Measurements from ENCODE around the gene PLEKHA6. TPM values are rescaled to one million over a fixed set of nuclear protein-coding genes. Genes with fewer than 3 reads are reported as not detected.
A peak's percentile ranks its signal among the peaks of the same experiment; 100 is the strongest.

PLEKHA6 gene
- total RNA-seq, 2 experiments from 2014 or later = 0.86 to 0.87 TPM

GRCh38 chr1:204380293-204380831 is 20.6 kb upstream of the PLEKHA6 start:
- H3K27ac Mint-ChIP-seq = no peak overlapping the region
- ATAC-seq = no peak
- POLR2A ChIA-PET = no interaction called here
- peaks cover 15% of the 10 kb centered on the region for H3K27me3 Mint-ChIP-seq
- peaks cover 10% of the 10 kb centered on the region for H3K4me1 Mint-ChIP-seq
- intact Hi-C loops (cut with DNase I, micrococcal nuclease) = no loop called here
- H3K4me3 Mint-ChIP-seq = no peak overlapping the region
- no peak for DNase-seq
- H3K9me3 Mint-ChIP-seq (ENCODE audit: low read depth) = no peaks in the 10 kb centered on the region
- H3K36me3 Mint-ChIP-seq (ENCODE audit: low read depth) = no peaks in the 10 kb centered on the region
- CTCF ChIA-PET = interaction anchor here (1.0 to 4.0 kb wide), 8 partner anchors 10 to 218 kb away, joined by 3 to 45 read pairs (median 6); partner anchors contain the start of gene GOLT1A

- ChIA-PET CTCF (interaction anchor here (0.5 to 3.2 kb wide), 15 partner anchors 9 to 707 kb away, joined by 3 to 31 read pairs (median 3); partner anchors contain the start of gene PIK3C2B), POLR2A (interaction anchor here (1.7 kb wide), 1 partner anchor 21 kb away, joined by 4 read pairs; no protein-coding TSS in a partner anchor)
- H3K4me3 Mint-ChIP-seq = peak overlapping the region; percentile 66
- no peaks in the 10 kb centered on the region for H3K36me3 Mint-ChIP-seq (ENCODE audit: low read depth)
- no peak overlapping the region for H3K27ac Mint-ChIP-seq
- DNase-seq (peak; percentile 67), ATAC-seq (peak; percentile 71)
- H3K9me3 Mint-ChIP-seq (ENCODE audit: low read depth) = no peaks in the 10 kb centered on the region
- peaks cover 15% of the 10 kb centered on the region for H3K27me3 Mint-ChIP-seq
- intact Hi-C loops (cut with DNase I, micrococcal nuclease) = no loop called here
- H3K4me1 Mint-ChIP-seq = peaks cover 10% of the 10 kb centered on the region
These were observed 18.3 kb upstream of the PLEKHA6 start for GRCh38 chr1:204377800-204378668.

- ChIA-PET CTCF (interaction anchor here (0.7 to 3.2 kb wide), 11 partner anchors 8 to 249 kb away, joined by 3 to 31 read pairs (median 4); no protein-coding TSS in a partner anchor), POLR2A (interaction anchor here (1.7 kb wide), 1 partner anchor 22 kb away, joined by 4 read pairs; no protein-coding TSS in a partner anchor)
- H3K9me3 Mint-ChIP-seq (ENCODE audit: low read depth) = no peaks in the 10 kb centered on the region
- peaks cover 10% of the 10 kb centered on the region for H3K4me1 Mint-ChIP-seq
- no peaks in the 10 kb centered on the region for H3K36me3 Mint-ChIP-seq (ENCODE audit: low read depth)
- DNase-seq (no peak), ATAC-seq (no peak)
- no peak overlapping the region for H3K27ac Mint-ChIP-seq
- intact Hi-C loops (cut with DNase I, micrococcal nuclease) = no loop called here
- H3K27me3 Mint-ChIP-seq = peaks cover 17% of the 10 kb centered on the region
- peak overlapping the region; percentile 66 for H3K4me3 Mint-ChIP-seq
These were observed 17.4 kb upstream of the PLEKHA6 start for GRCh38 chr1:204376919-204377799.

- POLR2A ChIA-PET = no interaction called here
- Mint-ChIP-seq H3K4me3 (no peak overlapping the region), H3K27me3 (peaks cover 17% of the 10 kb centered on the region)
These were observed 16.7 kb upstream of the PLEKHA6 start for GRCh38 chr1:204376465-204376864.

GRCh38 chr1:204373911-204374310 is 14.2 kb upstream of the PLEKHA6 start:
- Mint-ChIP-seq H3K9me3 (ENCODE audit: low read depth) (no peaks in the 10 kb centered on the region), H3K4me1 (peaks cover 9% of the 10 kb centered on the region), H3K27ac (no peak overlapping the region), H3K4me3 (no peak overlapping the region), H3K36me3 (ENCODE audit: low read depth) (no peaks in the 10 kb centered on the region), H3K27me3 (peaks cover 11% of the 10 kb centered on the region)
- ChIA-PET CTCF (interaction anchor here (0.6 to 1.4 kb wide), 5 partner anchors 8 to 288 kb away, joined by 3 to 8 read pairs (median 4); no protein-coding TSS in a partner anchor), POLR2A (no interaction called here)
- DNase-seq (no peak), ATAC-seq (no peak)
- intact Hi-C loops (cut with DNase I, micrococcal nuclease) = no loop called here

More at GRCh38 chr1:204376465-204376864, 16.7 kb upstream of the PLEKHA6 start:
- H3K4me1 Mint-ChIP-seq = peaks cover 7% of the 10 kb centered on the region
- DNase-seq (no peak), ATAC-seq (no peak)
- CTCF ChIA-PET = interaction anchor here (0.7 to 3.2 kb wide), 2 partner anchors 22 to 209 kb away, joined by 3 to 31 read pairs; no protein-coding TSS in a partner anchor
- H3K27ac Mint-ChIP-seq = no peak overlapping the region
- H3K9me3 Mint-ChIP-seq (ENCODE audit: low read depth) = no peaks in the 10 kb centered on the region
- intact Hi-C loops (cut with DNase I, micrococcal nuclease) = no loop called here
- no peaks in the 10 kb centered on the region for H3K36me3 Mint-ChIP-seq (ENCODE audit: low read depth)

GRCh38 chr1:204370176-204370575 is 10.4 kb upstream of the PLEKHA6 start:
- ChIA-PET POLR2A (no interaction called here), CTCF (interaction anchor here (0.6 to 2.4 kb wide), 6 partner anchors 10 to 208 kb away, joined by 3 to 12 read pairs (median 6); no protein-coding TSS in a partner anchor)
- DNase-seq (no peak), ATAC-seq (no peak)
- no peaks in the 10 kb centered on the region for H3K36me3 Mint-ChIP-seq (ENCODE audit: low read depth)
- H3K9me3 Mint-ChIP-seq (ENCODE audit: low read depth) = no peaks in the 10 kb centered on the region
- intact Hi-C loops (cut with DNase I, micrococcal nuclease) = no loop called here
- peaks cover 2% of the 10 kb centered on the region for H3K27me3 Mint-ChIP-seq
- no peak overlapping the region for H3K4me3 Mint-ChIP-seq
- H3K4me1 Mint-ChIP-seq = peaks cover 7% of the 10 kb centered on the region
- no peak overlapping the region for H3K27ac Mint-ChIP-seq

GRCh38 chr1:204368996-204369726 is 9.4 kb upstream of the PLEKHA6 start:
- intact Hi-C loops (cut with DNase I, micrococcal nuclease) = no loop called here
- no peaks in the 10 kb centered on the region for H3K36me3 Mint-ChIP-seq (ENCODE audit: low read depth)
- POLR2A ChIA-PET = interaction anchor here (0.6 kb wide), 1 partner anchor 16 kb away, joined by 3 read pairs; no protein-coding TSS in a partner anchor

GRCh38 chr1:204367956-204368355 is 8.2 kb upstream of the PLEKHA6 start:
- DNase-seq (no peak), ATAC-seq (no peak)
- intact Hi-C loops (cut with DNase I, micrococcal nuclease) = no loop called here
- ChIA-PET CTCF (interaction anchor here (1.1 kb wide), 1 partner anchor 13 kb away, joined by 3 read pairs; no protein-coding TSS in a partner anchor), POLR2A (no interaction called here)
- Mint-ChIP-seq H3K36me3 (ENCODE audit: low read depth) (no peaks in the 10 kb centered on the region), H3K27me3 (peaks cover 2% of the 10 kb centered on the region), H3K9me3 (ENCODE audit: low read depth) (no peaks in the 10 kb centered on the region), H3K27ac (no peak overlapping the region), H3K4me1 (peaks cover 26% of the 10 kb centered on the region), H3K4me3 (no peak overlapping the region)

More at GRCh38 chr1:204368996-204369726, 9.4 kb upstream of the PLEKHA6 start:
- CTCF ChIA-PET = interaction anchor here (0.8 to 2.4 kb wide), 7 partner anchors 9 to 207 kb away, joined by 3 to 12 read pairs (median 5); no protein-coding TSS in a partner anchor
- Mint-ChIP-seq H3K9me3 (ENCODE audit: low read depth) (no peaks in the 10 kb centered on the region), H3K4me1 (peaks cover 17% of the 10 kb centered on the region), H3K27me3 (peaks cover 2% of the 10 kb centered on the region), H3K4me3 (no peak overlapping the region), H3K27ac (no peak overlapping the region)
- ATAC-seq (no peak), DNase-seq (no peak)

GRCh38 chr1:204367193-204367858 is 7.6 kb upstream of the PLEKHA6 start:
- Mint-ChIP-seq H3K9me3 (ENCODE audit: low read depth) (no peaks in the 10 kb centered on the region), H3K4me1 (peaks cover 31% of the 10 kb centered on the region), H3K27ac (no peak overlapping the region), H3K4me3 (no peak overlapping the region), H3K36me3 (ENCODE audit: low read depth) (no peaks in the 10 kb centered on the region), H3K27me3 (no peaks in the 10 kb centered on the region)
- CTCF ChIA-PET = interaction anchor here (0.6 to 1.3 kb wide), 4 partner anchors 14 to 321 kb away, joined by 3 to 5 read pairs (median 4); no protein-coding TSS in a partner anchor
- intact Hi-C loops (cut with DNase I, micrococcal nuclease) = no loop called here
- POLR2A ChIA-PET = no interaction called here
- ATAC-seq = no peak
- no peak for DNase-seq

GRCh38 chr1:204366759-204367158 is 7.0 kb upstream of the PLEKHA6 start:
- Mint-ChIP-seq H3K27me3 (peaks cover 2% of the 10 kb centered on the region), H3K27ac (peak overlapping the region; percentile 15), H3K4me3 (no peak overlapping the region), H3K4me1 (peaks cover 31% of the 10 kb centered on the region), H3K9me3 (ENCODE audit: low read depth) (no peaks in the 10 kb centered on the region), H3K36me3 (ENCODE audit: low read depth) (no peaks in the 10 kb centered on the region)
- POLR2A ChIA-PET = no interaction called here
- DNase-seq (peak; percentile 60), ATAC-seq (no peak)
- intact Hi-C loops (cut with DNase I, micrococcal nuclease) = no loop called here
- CTCF ChIA-PET = interaction anchor here (0.6 to 1.3 kb wide), 3 partner anchors 14 to 160 kb away, joined by 3 to 5 read pairs (median 4); no protein-coding TSS in a partner anchor

All from activated CD4-positive, alpha-beta T cell treated with anti-CD3 and anti-CD28 coated beads for 36 hours (primary cell).